HUES6 (cell line): ENCODE data around the gene SNX32.
"Not testable (repeated sequence)": the region's sequence is repeated elsewhere in the genome, so short reads cannot be mapped to it uniquely, and the experiment has no call there.

Source experiments
- H3K27ac ChIP-seq: 2 replicates; pipeline ENCODE4 v1.7.0; 2013; ENCODE audit warnings: low read depth, mild to moderate bottlenecking, low read length, inconsistent platforms
- H3K27me3 ChIP-seq: 2 replicates; pipeline ENCODE4 v1.6.1; 2013; ENCODE audit warnings: low read length; ENCODE audit not compliant: control insufficient read depth, insufficient read depth
- H3K36me3 ChIP-seq: 2 replicates; pipeline ENCODE4 v1.6.1; 2013; ENCODE audit warnings: low read length; ENCODE audit not compliant: control insufficient read depth, insufficient read depth
- H3K4me1 ChIP-seq: 2 replicates; pipeline ENCODE4 v1.6.1; 2013; ENCODE audit warnings: low read length; ENCODE audit not compliant: control insufficient read depth, insufficient read depth
- H3K4me3 ChIP-seq: 2 replicates; pipeline ENCODE4 v1.5.1; 2013; ENCODE audit warnings: low read depth, low read length
- H3K9ac ChIP-seq: one replicate; pipeline ENCODE4 v1.6.1; 2013; ENCODE audit warnings: mild to moderate bottlenecking, low read length
- H3K9me3 ChIP-seq: 2 replicates; pipeline ENCODE4 v1.6.1; 2013; ENCODE audit warnings: low read depth, low read length; ENCODE audit not compliant: control insufficient read depth, insufficient read depth

Gene SNX32

GRCh38 chr11:65814986-65815565 lies 18.7 kb upstream of the SNX32 start:
- peaks cover 7% of the 10 kb centered on the region for H3K27me3 ChIP-seq
- no peak overlapping the region for H3K27ac ChIP-seq
- no peaks in the 10 kb centered on the region for H3K4me1 ChIP-seq
- no peak overlapping the region for H3K4me3 ChIP-seq
- H3K9me3 ChIP-seq = no peaks in the 10 kb centered on the region
- no peaks in the 10 kb centered on the region for H3K36me3 ChIP-seq
- H3K9ac ChIP-seq = no peak overlapping the region

GRCh38 chr11:65816696-65817095 lies 17.1 kb upstream of the SNX32 start:
- Histone ChIP-seq H3K27me3 (peaks cover 7% of the 10 kb centered on the region), H3K36me3 (no peaks in the 10 kb centered on the region), H3K9me3 (no peaks in the 10 kb centered on the region), H3K4me3 (no peak overlapping the region), H3K9ac (no peak overlapping the region), H3K27ac (no peak overlapping the region), H3K4me1 (no peaks in the 10 kb centered on the region)

- no peak overlapping the region for H3K27ac ChIP-seq
Observed at GRCh38 chr11:65817312-65817834, 16.4 kb upstream of the SNX32 start.

GRCh38 chr11:65817835-65818680 lies 15.7 kb upstream of the SNX32 start:
- Histone ChIP-seq H3K36me3 (no peaks in the 10 kb centered on the region), H3K4me3 (peak overlapping the region; percentile 84), H3K4me1 (no peaks in the 10 kb centered on the region), H3K9ac (peak overlapping the region; percentile 66), H3K27ac (no peak overlapping the region), H3K9me3 (no peaks in the 10 kb centered on the region), H3K27me3 (peaks cover 7% of the 10 kb centered on the region)

More at GRCh38 chr11:65817312-65817834, 16.4 kb upstream of the SNX32 start:
- Histone ChIP-seq H3K4me3 (peak overlapping the region; percentile 84), H3K36me3 (no peaks in the 10 kb centered on the region), H3K9me3 (no peaks in the 10 kb centered on the region), H3K27me3 (peaks cover 7% of the 10 kb centered on the region), H3K4me1 (no peaks in the 10 kb centered on the region), H3K9ac (peak overlapping the region; percentile 66)

- Histone ChIP-seq H3K9ac (no peak overlapping the region), H3K27ac (no peak overlapping the region)
Observed at GRCh38 chr11:65821107-65821506, 12.7 kb upstream of the SNX32 start.

GRCh38 chr11:65822776-65823528 lies 10.8 kb upstream of the SNX32 start:
- no peaks in the 10 kb centered on the region for H3K4me1 ChIP-seq

More at GRCh38 chr11:65821107-65821506, 12.7 kb upstream of the SNX32 start:
- no peaks in the 10 kb centered on the region for H3K9me3 ChIP-seq
- H3K36me3 ChIP-seq = peaks cover 5% of the 10 kb centered on the region; the same call in 1 of the 2 replicates
- peaks cover 7% of the 10 kb centered on the region for H3K27me3 ChIP-seq
- no peaks in the 10 kb centered on the region for H3K4me1 ChIP-seq
- no peak overlapping the region for H3K4me3 ChIP-seq

GRCh38 chr11:65826984-65827735 lies 6.6 kb upstream of the SNX32 start:
- Histone ChIP-seq H3K36me3 (peaks cover 5% of the 10 kb centered on the region; the same call in 1 of the 2 replicates), H3K27me3 (no peaks in the 10 kb centered on the region), H3K9me3 (no peaks in the 10 kb centered on the region), H3K4me3 (no peak overlapping the region), H3K27ac (no peak overlapping the region), H3K4me1 (no peaks in the 10 kb centered on the region), H3K9ac (no peak overlapping the region)

More at GRCh38 chr11:65822776-65823528, 10.8 kb upstream of the SNX32 start:
- no peaks in the 10 kb centered on the region for H3K9me3 ChIP-seq
- H3K27me3 ChIP-seq = peaks cover under 1% of the 10 kb centered on the region
- no peak overlapping the region for H3K4me3 ChIP-seq
- no peak overlapping the region for H3K9ac ChIP-seq
- no peak overlapping the region for H3K27ac ChIP-seq
- H3K36me3 ChIP-seq = peaks cover 5% of the 10 kb centered on the region; the same call in 1 of the 2 replicates

GRCh38 chr11:65829459-65829858 lies 4.3 kb upstream of the SNX32 start:
- Histone ChIP-seq H3K36me3 (peaks cover 2% of the 10 kb centered on the region; the same call in 1 of the 2 replicates), H3K4me1 (peaks cover 9% of the 10 kb centered on the region), H3K27ac (no peak overlapping the region), H3K9me3 (no peaks in the 10 kb centered on the region), H3K27me3 (peaks cover 9% of the 10 kb centered on the region), H3K9ac (no peak overlapping the region), H3K4me3 (no peak overlapping the region)

GRCh38 chr11:65832231-65832630 lies 1.5 kb upstream of the SNX32 start:
- not testable (repeated sequence) for H3K9ac ChIP-seq, H3K27me3 ChIP-seq, H3K36me3 ChIP-seq, H3K9me3 ChIP-seq, H3K27ac ChIP-seq, H3K4me3 ChIP-seq
- peaks cover 11% of the 10 kb centered on the region for H3K4me1 ChIP-seq

GRCh38 chr11:65834202-65834601 lies 439 bp downstream of the SNX32 start:
- Histone ChIP-seq H3K9me3 (no peaks in the 10 kb centered on the region), H3K4me3 (peak overlapping the region; percentile 67)

More at GRCh38 chr11:65834202-65834601, 439 bp downstream of the SNX32 start:
- peaks cover 9% of the 10 kb centered on the region for H3K27me3 ChIP-seq
- peaks cover 11% of the 10 kb centered on the region for H3K4me1 ChIP-seq
- H3K9ac ChIP-seq = peak overlapping the region; percentile 84
- no peak overlapping the region for H3K27ac ChIP-seq
- H3K36me3 ChIP-seq = no peaks in the 10 kb centered on the region
